ENCODE measurements around the gene GPR107.

- TF ChIP-seq POLR2A (IDR thresholded peaks at IDR 0.05) (no peak), CTCF (IDR thresholded peaks at IDR 0.05) (no peak)
These were observed 35.4 kb downstream of the GPR107 start for GRCh38 chr9:130089141-130089540.

All from lower leg skin (tissue), 3 donors.